ENCODE results near the gene EEIG1. TPM values are rescaled to one million over a fixed set of nuclear protein-coding genes. Genes with fewer than 3 reads are reported as not detected.

EEIG1 gene
- total and polyA plus RNA-seq, 9 of the 15 experiments (the other 6 are each of a cell fraction or from before 2014, with no cell fraction given): 0.17 to 16.7 (median 3.6) TPM

- TF ChIP-seq ZNF318 (IDR thresholded peaks at IDR 0.05; ENCODE audit: borderline replicate concordance in 1 of 2, low read depth in 1 of 2) (no peak), NFIX (CRISPR knock-in tag; IDR thresholded peaks at IDR 0.05; ENCODE audit: low read depth) (no peak), ASH1L (IDR thresholded peaks at IDR 0.05; ENCODE audit: borderline replicate concordance, low read depth, partially characterized antibody) (no peak), MAFF (IDR thresholded peaks at IDR 0.05; ENCODE audit: low read length) (no peak), FOXA1 (IDR thresholded peaks at IDR 0.05; ENCODE audit: borderline replicate concordance) (no peak), TEAD1 (CRISPR knock-in tag; IDR thresholded peaks at IDR 0.05) (0 out of 4 replicates have a peak, but pooled peaks of 1 of the 2 experiments have one; percentile 2), ZNF354B (CRISPR knock-in tag; IDR thresholded peaks at IDR 0.05) (no peak), ZNF436 (CRISPR knock-in tag; IDR thresholded peaks at IDR 0.05) (no peak), KAT2B (IDR thresholded peaks at IDR 0.05; ENCODE audit: low read depth, low read length) (no peak), FOXP1 (CRISPR knock-in tag; IDR thresholded peaks at IDR 0.05) (0 out of 2 replicates have a peak, but pooled peaks have one; percentile 35), CBX1 (IDR thresholded peaks at IDR 0.05; ENCODE audit: low read depth) (0 out of 2 replicates have a peak, but pooled peaks have one; percentile 2), ZNF347 (CRISPR knock-in tag; IDR thresholded peaks at IDR 0.05; ENCODE audit: low read depth) (no peak), HEY1 (CRISPR knock-in tag; IDR thresholded peaks at IDR 0.05; ENCODE audit: borderline replicate concordance) (no peak), RBBP5 (IDR thresholded peaks at IDR 0.05; ENCODE audit: borderline replicate concordance, insufficient read depth, low read length, poor library complexity, severe bottlenecking) (peak; percentile 2)
These were observed 42.5 kb downstream of the EEIG1 start (continued) for GRCh38 chr9:127938298-127938690.

Measured in K562 (cell line).